RCC 7860 (cell line): ENCODE measurements around the gene MAP3K19.
A peak's percentile ranks its signal among the peaks of the same experiment; 100 is the strongest.
"Not testable (repeated sequence)": the region's sequence is repeated elsewhere in the genome, so short reads cannot be mapped to it uniquely, and the experiment has no call there.

Experiments used
- DNase-seq: peaks from one replicate; pipeline ENCODE4 v3.0.0-alpha.2; 2015; ENCODE audit warnings: low spot score
- FAIRE-seq: peaks from 2 replicates; lab custom pipeline; 2012; peaks lifted over from hg19 to GRCh38; lab: Jason Lieb, UNC

MAP3K19 gene, protein sequence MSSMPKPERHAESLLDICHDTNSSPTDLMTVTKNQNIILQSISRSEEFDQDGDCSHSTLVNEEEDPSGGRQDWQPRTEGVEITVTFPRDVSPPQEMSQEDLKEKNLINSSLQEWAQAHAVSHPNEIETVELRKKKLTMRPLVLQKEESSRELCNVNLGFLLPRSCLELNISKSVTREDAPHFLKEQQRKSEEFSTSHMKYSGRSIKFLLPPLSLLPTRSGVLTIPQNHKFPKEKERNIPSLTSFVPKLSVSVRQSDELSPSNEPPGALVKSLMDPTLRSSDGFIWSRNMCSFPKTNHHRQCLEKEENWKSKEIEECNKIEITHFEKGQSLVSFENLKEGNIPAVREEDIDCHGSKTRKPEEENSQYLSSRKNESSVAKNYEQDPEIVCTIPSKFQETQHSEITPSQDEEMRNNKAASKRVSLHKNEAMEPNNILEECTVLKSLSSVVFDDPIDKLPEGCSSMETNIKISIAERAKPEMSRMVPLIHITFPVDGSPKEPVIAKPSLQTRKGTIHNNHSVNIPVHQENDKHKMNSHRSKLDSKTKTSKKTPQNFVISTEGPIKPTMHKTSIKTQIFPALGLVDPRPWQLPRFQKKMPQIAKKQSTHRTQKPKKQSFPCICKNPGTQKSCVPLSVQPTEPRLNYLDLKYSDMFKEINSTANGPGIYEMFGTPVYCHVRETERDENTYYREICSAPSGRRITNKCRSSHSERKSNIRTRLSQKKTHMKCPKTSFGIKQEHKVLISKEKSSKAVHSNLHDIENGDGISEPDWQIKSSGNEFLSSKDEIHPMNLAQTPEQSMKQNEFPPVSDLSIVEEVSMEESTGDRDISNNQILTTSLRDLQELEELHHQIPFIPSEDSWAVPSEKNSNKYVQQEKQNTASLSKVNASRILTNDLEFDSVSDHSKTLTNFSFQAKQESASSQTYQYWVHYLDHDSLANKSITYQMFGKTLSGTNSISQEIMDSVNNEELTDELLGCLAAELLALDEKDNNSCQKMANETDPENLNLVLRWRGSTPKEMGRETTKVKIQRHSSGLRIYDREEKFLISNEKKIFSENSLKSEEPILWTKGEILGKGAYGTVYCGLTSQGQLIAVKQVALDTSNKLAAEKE (N-terminal part only)

DNA sequence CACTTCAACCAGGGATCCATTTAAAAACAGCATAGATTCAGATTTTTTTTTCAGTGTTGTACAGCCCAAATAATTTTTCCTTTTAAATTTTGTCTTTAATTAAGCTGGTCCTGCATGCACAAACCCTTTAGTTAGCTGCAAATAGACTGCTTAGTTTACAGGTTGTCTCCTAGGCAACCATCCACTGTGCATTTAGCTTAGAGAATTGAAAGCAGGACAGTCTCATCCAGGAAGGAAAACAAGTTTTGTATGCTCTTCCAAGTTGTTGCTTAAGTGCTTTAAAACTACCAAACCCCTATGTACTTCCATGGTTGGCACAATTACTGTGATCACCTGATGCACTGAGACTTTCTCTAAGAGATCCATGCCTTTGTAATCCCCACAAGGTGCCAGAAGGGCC, at the start of gene MAP3K19:
MAP3K19 (minus strand) TSS at position 148 of the 400 bp plus-strand sequence. CDS start 22,800 bp downstream, outside the sequence.
- no peak for DNase-seq
- no peak for FAIRE-seq

DNA sequence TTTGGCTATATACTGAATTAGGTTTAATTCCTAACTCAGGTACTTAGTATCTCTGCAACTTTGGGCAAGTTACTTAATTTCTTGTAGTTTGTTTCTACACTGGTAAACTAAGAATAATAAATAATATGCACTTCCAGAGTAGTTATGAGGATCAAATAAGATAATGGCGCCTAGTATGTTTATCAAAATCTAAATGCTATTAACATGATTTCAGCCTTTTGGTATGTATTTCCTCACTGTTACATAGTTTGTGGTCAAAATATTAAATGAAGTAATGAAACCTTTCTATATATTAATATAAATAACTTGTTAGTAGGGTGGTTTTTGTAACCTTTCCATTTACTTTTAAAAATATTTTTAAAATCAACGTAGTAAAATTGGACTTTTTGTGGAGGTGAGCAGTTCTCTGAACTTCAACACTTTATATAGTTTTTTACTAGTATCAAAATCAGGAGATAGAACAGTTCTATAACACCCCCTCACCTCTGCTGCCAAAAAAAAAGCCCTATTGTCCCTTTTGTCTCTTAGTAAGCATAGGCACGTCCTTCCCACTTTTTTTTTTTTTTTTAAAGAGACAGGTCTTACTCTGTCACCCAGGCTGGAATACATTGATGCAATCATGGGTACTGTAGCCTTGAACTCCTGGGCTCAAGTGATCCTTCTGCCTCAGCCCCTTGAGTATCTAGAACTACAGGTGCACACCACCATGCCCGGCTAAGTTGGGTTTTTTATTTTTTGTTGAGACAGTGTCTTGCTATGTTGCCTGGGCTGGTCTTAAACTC, 49.6 kb upstream of the MAP3K19 start:
- FAIRE-seq, result no peak
- no peak for DNase-seq

DNA sequence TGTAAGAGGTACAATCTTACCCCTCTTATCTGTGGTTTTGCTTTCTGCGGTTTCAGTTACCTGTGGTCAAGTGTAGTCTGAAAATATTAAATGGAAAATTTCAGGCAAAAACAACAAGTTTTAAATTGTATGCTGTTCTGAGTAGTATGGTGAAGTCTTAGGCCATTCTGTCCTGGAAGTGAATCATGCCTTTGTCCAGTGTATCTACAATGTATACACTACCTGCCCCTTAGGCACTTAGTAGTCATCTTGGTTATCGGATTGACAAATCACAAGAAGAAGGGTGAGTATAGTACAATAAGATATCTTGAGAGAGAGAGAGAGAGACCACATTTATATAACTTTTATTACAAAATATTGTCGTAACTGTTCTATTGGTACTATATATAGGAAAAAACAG, 48.3 kb upstream of the MAP3K19 start:
- no peak for DNase-seq
- no peak for FAIRE-seq

DNA sequence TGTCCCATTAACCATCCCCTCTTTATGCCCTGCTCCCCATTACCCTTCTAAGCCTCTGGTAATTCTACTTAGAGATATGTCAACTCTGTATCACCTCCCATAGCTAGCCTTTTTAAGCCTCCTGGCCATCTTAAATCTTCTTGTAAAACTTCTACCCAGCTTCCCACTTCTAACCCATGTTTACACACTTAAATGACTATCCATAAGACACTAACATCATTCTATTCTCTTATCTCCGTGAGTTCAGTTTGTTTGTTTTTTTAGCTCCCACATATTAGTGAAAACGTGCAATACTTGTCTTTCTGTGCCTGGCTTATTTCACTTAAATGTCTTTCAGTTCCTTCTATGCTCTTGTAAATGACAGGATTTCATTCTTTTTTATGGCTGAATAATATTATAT, 47.3 kb upstream of the MAP3K19 start:
- no peak for DNase-seq
- FAIRE-seq, result no peak

DNA sequence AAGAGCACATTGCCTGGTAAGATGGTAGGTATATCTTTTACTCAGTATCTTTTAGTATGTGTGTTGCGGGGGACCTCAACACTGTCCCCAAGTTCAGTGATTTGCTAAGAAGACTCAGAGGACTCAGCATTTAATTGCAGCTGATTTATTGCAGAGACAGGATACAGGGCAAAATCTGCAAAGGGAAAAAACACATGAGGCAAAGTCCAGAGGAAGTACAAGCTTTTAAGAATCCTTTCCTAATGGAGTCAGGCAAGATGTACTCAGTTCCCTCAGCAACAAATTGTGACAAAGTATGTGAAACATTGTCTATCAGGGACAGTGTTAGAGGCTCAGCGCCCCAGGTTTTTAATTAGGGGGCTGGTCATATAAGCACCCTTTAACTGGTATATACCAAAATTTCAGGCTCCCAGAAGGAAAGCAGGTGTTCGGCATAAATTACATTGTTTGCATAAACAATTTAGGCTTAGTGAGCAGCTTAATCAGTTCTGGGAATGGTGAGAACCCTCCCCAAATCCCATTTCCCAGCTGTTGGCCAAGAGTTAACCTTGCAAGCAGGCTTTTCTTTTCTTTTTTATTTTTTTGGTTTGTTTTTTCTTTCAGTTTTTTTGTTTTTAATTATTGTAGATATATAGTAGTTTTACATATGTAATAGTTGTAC, 46.6 kb upstream of the MAP3K19 start:
- FAIRE-seq, result no peak
- no peak for DNase-seq

DNA sequence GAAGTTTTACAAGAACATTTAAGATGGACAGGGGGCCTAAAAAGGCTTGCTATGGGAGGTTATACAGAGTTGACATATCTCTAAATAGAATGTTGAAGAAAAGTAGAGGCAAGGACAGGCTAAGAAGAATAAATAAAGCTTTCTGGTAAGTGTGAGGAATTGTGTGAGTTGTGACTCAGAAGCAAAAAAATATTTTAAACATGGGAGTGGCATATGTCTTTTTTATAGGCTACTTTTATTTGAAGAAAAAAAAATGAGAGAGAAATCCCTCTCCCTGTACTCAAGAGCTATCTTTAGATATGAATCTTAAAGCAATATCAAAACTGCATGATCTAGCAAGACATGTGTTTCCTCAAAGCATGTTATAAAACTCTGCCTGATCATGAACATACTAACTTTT, 45.9 kb upstream of the MAP3K19 start:
- no peak for FAIRE-seq
- DNase-seq, result no peak

DNA sequence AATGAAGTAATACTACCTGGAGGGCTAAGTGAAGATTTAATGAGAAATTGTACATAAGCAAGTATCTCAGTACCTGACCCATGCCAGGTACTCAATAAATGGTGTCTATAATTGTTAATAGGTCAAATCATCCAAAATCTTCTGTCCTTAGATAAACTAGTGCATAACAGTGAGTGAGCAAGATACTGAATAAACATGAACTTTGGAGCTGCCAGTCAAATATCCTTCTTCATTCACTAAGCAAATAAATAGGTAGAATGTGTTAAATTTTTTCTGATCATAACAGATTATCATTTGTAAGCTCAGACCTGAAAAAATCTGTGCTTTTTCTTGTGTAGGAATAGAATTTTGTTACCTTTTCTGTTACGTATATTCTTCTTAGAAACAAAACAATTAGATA, 44.4 kb upstream of the MAP3K19 start:
- no peak for FAIRE-seq
- no peak for DNase-seq

DNA sequence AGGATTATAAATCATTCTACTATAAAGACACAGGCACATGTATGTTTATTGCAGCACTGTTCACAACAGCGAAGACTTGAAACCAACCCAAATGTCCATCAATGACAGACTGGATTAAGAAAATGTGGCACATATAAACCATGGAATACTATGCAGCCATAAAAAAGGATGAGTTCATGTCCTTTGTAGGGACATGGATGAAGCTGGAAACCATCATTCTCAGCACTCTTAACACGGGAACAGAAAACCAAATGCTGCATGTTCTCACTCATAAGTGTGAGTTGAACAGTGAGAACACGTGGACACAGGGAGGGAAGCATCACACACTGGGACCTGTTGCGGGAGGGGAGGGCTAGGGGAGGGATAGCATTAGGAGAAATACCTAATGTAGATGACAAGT, 42.4 kb upstream of the MAP3K19 start:
- not testable (repeated sequence) for DNase-seq, FAIRE-seq

DNA sequence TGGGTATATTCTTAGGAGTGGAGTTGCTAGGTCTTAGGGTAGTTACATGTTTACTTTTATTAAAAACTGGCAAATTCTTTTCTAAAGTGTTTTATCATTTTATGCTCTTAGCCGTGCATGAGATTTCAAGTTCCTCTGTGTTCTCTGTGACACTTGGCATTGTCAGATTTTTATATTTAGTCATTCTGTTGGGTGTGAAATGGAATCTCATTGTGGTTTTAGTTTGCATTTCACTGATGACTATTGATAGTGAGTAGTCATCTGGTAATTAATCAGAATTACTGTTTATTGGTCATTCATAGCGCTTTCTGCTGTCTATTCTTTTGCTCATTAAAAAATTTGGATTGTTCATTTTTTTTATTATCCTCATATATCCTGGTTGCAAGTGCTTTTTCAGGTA, 39.0 kb upstream of the MAP3K19 start:
- FAIRE-seq, result no peak
- no peak for DNase-seq

DNA sequence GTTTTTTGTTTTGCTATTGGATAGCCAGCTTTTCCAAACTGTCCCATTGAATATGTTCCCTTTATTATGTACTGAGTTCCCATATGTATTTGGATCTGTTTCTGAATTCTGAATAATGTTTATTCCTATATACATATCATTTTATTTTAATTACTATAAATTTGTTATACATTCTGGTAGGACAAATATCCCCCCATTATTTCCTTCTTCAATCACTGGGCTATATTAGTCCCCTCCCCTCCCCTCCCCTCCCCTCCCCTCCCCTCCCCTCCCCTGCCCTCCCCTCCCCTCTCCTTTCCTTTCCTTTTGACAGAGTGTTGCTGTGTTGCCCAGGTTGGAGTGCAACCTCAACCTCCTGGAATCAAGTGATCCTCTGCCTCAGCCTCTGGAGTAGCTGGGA, 31.2 kb upstream of the MAP3K19 start:
- FAIRE-seq, result no peak
- DNase-seq, result no peak

DNA sequence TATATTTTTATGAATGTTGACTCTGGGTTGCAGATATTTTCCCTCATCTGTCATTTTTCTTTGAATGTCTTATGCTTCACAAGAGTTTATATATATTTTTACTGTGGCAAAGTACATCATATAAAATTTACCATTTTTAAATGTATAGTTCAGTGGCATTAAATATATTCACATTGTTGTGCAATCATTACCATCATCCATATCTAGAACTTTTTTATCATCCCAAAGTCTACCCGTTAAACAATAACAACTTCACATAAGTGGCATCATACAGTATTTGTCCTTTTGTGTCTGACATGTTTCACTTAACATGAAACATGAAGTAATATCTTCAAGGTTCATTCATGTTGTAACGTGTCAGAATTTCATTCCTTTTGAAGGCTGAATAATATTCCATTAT, 29.3 kb upstream of the MAP3K19 start:
- DNase-seq, result no peak
- no peak for FAIRE-seq

DNA sequence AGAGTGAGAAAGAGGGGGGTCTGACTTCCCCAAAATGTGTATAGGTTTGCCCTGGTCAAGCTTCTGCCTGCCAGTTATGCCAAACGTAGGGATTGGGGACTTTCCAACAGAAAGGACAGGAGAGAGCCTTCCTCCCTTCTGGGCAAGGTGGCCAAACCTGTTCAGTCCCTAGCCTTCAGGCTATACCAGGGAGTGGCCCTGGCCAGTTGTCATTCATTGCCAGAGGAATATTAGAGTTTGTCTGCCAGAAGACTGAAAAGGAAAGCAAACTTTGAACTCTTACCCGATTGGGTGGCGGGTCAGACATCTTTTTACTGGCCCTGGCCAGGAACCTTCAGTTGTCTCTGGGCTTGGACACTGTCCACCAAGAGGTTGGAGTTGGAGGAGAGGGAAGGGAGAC, 27.0 kb upstream of the MAP3K19 start:
- no peak for DNase-seq

DNA sequence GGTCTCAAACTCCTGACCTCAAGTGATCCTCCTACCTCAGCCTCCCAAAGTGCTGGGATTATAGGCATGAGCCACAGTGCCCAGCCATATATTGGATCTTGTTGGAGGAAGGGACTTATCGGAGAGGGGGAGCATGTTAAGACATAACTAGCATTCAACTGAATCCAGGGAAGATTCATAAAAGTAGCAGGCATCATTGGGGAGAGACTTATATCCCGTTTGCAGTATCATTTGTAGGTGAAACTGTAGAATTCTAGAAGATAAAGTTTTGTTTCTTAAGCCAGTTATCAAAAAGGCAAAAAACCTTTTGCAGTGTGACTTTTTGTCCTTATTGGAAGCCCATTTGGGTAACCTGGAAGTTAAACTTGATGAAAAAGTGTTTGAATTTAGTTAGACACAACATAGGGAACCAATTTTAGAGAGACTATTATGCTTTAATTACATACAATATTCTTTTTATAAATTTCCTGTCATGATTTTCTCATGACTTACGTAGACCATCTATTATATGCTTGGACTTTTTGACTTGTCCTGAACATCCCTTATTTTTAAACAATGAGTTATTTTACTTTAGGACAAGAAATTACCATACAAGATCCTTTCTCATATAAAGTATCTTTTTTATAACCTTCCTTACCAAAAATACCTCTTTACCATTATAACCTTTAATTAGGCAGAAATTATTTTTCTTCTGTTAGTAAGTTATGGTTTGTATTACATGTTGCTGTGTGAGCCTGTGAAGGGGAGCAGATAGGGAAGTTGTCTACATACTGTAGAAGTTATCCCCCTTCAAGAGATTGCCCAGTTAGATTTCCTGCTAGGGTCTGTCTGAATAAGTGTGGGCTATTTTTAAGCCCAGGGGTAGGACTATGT, 25.1 kb upstream of the MAP3K19 start:
- DNase-seq, result peak; percentile 29
- peak; percentile 23 for FAIRE-seq

More for the DNA sequence above, 27.0 kb upstream of the MAP3K19 start:
- no peak for FAIRE-seq

DNA sequence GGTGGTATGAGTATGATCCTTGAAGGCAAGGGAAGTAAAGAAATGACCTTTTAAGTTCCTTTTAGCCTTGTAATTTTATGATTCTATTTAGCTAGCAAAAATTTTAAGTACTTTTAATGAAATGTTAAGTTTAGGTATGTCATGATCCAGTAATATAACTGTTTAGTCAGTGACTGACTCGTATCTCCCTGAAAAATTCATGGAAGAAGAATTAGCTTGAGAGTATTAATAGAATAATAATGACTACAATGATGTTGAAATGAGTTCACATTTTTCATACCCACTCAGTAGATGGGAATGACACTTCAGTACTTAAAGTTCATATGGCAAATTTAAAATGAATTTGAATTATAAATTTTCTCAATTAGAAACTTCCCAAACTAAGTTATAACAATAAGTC, 19.5 kb upstream of the MAP3K19 start:
- FAIRE-seq, result peak; percentile 32
- no peak for DNase-seq

DNA sequence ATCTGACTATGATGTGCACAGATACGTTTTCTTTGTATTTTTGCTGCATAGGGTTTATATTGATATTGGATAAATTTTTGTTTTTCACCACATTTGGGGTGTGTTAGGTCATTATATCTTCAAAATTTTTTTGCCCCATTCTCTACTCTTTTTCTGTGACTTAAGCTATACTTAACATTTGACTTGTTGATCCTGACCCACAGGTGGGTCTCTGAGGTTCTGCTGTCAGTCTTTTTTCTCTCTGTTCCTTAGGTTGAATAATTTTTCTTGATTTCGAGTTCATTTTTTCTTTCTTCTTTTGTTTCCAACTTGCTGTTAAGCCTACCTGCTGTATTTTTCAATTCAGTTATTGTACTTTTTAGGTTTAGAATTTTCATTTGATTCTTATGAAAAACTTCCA, 16.9 kb upstream of the MAP3K19 start:
- DNase-seq, result no peak
- FAIRE-seq, result no peak

DNA sequence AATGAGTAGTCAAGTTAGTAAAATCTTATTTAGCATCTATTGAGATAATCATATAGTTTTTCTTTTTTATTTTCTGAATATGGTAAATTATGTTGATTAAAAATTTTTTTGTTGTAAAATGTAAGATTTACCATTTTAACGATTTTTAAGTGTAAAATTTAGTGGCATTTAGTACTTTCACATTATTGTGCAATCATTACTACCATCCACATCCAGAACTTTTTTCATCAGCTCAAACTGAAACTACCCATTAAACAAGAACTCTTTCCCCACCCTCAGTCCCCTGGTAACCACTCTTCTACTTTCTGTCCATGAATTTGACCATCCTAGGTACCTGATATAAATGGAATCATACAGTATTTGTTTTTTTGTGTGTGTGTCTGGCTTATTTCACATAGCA, 16.0 kb upstream of the MAP3K19 start:
- FAIRE-seq, result peak; percentile 51

DNA sequence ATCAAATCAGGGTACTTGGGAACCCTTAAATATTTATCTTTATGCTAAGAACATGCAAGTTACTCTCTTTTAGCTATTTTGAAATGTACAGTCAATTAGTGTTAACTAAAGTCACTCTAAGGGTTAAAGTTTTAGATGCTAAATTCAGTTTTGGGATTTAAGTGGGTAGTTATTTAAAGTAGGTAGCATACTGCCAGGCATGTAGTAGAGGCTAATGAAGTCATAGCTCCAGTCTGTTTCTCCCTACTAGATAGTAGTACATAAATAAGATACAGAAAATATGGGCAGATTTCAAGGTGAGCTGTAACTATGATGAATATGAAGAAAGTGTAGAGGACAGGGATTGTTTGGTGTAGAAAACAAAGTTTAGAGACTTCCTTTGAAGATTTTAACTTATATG, 12.3 kb upstream of the MAP3K19 start:
- no peak for FAIRE-seq
- DNase-seq, result no peak

More for the DNA sequence above, 16.0 kb upstream of the MAP3K19 start:
- DNase-seq, result no peak

DNA sequence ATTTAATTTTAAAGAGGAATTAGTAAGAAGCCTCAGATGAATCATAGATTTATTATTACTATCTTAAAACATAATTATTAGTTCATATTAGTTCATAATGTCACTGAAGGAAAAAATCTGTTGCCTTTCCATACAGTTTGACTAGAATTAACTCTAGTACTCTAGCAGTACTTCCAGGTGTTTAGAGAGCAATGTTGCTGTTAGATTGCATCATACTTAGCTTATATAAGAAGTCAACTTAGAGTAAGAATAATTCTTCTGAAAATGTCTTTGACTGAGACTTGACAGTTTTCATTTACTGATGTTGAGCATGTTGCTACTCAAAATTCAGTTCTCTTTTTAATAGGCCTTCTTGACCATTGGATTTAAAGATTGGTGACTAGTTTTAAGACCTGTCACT, 9.5 kb upstream of the MAP3K19 start:
- FAIRE-seq, result no peak

DNA sequence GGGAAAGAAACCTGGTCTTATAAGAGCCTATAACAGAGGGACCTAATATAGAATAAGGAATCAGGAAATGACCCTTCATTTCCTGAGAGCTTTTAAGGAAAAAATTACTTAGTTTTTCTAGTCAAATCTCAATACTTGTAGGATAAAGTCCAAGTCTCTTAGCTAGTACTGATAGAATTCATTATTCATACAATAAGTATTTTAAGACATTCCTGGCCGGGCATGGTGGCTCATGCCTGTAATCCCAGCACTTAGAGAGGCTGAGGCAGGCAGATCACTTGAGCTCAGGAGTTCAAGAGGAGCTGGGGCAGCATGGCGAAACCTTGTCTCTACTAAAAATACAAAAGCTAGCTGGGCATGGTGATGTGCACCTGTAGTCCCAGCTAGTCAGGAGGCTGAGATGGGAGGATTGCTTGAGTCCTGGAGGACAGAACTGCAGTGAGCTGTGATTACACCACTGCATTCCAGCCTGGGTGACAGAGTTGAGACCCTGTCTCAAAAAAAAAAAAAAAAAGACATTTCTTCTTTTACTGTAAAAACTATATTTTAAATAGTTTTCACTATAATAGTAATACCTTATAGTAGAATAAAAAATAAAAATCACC, 8.0 kb upstream of the MAP3K19 start:
- DNase-seq (no peak), FAIRE-seq (no peak)

More for the DNA sequence above, 9.5 kb upstream of the MAP3K19 start:
- no peak for DNase-seq
